ENCODE data around the gene CCDC27.

GRCh38 chr1:3702990-3703728 lies 49.1 kb upstream of the CCDC27 start:
- TF ChIP-seq CTCF (IDR thresholded peaks at IDR 0.05), result no peak
- no peak for TF ChIP-seq REST (IDR thresholded peaks at IDR 0.05; ENCODE audit: insufficient read depth in 1 of 2, low read depth in 2 of 2, low read length in 1 of 2)
- TF ChIP-seq SIN3A (IDR thresholded peaks at IDR 0.05; ENCODE audit: borderline replicate concordance, insufficient read depth, low read depth, low read length), result no peak
- TF ChIP-seq POLR2AphosphoS5 (IDR thresholded peaks at IDR 0.05; ENCODE audit: low read depth, low read length), result no peak
- no peak for TF ChIP-seq TCF7L2 (IDR thresholded peaks at IDR 0.05; ENCODE audit: low read depth, low read length)
